HG02970 (cell line): ENCODE measurements around the gene NAA11.
A peak's percentile ranks its signal among the peaks of the same experiment; 100 is the strongest.

Source experiments
- ATAC-seq: cut with Tn5 transposase; IDR thresholded peaks from one replicate; pipeline ENCODE4 v1.9.1; 2021; ENCODE audit warnings: mild to moderate bottlenecking, moderate library complexity, moderate number of reproducible peaks; ENCODE audit not compliant: unreplicated experiment, low FRiP score

The NAA11 gene

GRCh38 chr4:79325864-79326328 is at the start of gene NAA11:
Gene NAA11 (minus strand): TSS chr4:79326061. CDS start chr4:79325877, 184 bp downstream.
- ATAC-seq: no peak

- ATAC-seq: no peak
These were observed 44.2 kb upstream of the NAA11 start for GRCh38 chr4:79370026-79370425.

- no peak for ATAC-seq
These were observed 41.2 kb upstream of the NAA11 start for GRCh38 chr4:79367096-79367495.

- no peak for ATAC-seq
These were observed 40.6 kb upstream of the NAA11 start for GRCh38 chr4:79366422-79366821.

- ATAC-seq: no peak
These were observed 38.2 kb upstream of the NAA11 start for GRCh38 chr4:79364061-79364460.

- no peak for ATAC-seq
These were observed 36.8 kb upstream of the NAA11 start for GRCh38 chr4:79362626-79363025.

GRCh38 chr4:79360006-79360405 is 34.1 kb upstream of the NAA11 start:
- ATAC-seq: no peak

GRCh38 chr4:79358438-79358837 is 32.6 kb upstream of the NAA11 start:
- no peak for ATAC-seq

GRCh38 chr4:79357365-79357764 is 31.5 kb upstream of the NAA11 start:
- no peak for ATAC-seq

- ATAC-seq: no peak
These were observed 27.2 kb upstream of the NAA11 start for GRCh38 chr4:79353075-79353474.

- no peak for ATAC-seq
These were observed 22.5 kb upstream of the NAA11 start for GRCh38 chr4:79348405-79348804.

GRCh38 chr4:79341893-79342653 is 16.2 kb upstream of the NAA11 start:
- no peak for ATAC-seq

GRCh38 chr4:79340568-79340967 is 14.7 kb upstream of the NAA11 start:
- ATAC-seq: no peak

GRCh38 chr4:79338148-79338547 is 12.3 kb upstream of the NAA11 start:
- peak; percentile 52 for ATAC-seq

- ATAC-seq: no peak
These were observed 8.9 kb upstream of the NAA11 start for GRCh38 chr4:79334783-79335182.

GRCh38 chr4:79334341-79334740 is 8.5 kb upstream of the NAA11 start:
- ATAC-seq: no peak

- no peak for ATAC-seq
These were observed 5.4 kb upstream of the NAA11 start for GRCh38 chr4:79331126-79331876.

GRCh38 chr4:79330720-79331119 is 4.9 kb upstream of the NAA11 start:
- ATAC-seq: no peak

- ATAC-seq: no peak
These were observed 425 bp downstream of the NAA11 start for GRCh38 chr4:79325436-79325835.

GRCh38 chr4:79319975-79320374 is 5.9 kb downstream of the NAA11 start:
- no peak for ATAC-seq

- no peak for ATAC-seq
These were observed 8.2 kb downstream of the NAA11 start for GRCh38 chr4:79317711-79318110.

- ATAC-seq: no peak
These were observed 10.0 kb downstream of the NAA11 start for GRCh38 chr4:79315891-79316290.
